Measurements from ENCODE around the gene TMEM123.

- TF ChIP-seq CTCF (conservative IDR thresholded peaks at IDR 0.05 in 1 of 2, IDR thresholded peaks at IDR 0.05 in 1 of 2; ENCODE audit: extremely low read depth in 1 of 2, insufficient read depth in 1 of 2, low read depth in 1 of 2, low read length in 2 of 2): no peak
- no peak for TF ChIP-seq EZH2 (IDR thresholded peaks at IDR 0.05; ENCODE audit: borderline replicate concordance, low read length)
Observed at GRCh38 chr11:102429226-102429625, 23.3 kb downstream of the TMEM123 start.

Measured in mammary epithelial cell (primary cell).